Retinal pigment epithelial cell (primary cell): ENCODE results near the gene STYXL2.

Source experiments
- DNase-seq: peaks from one replicate; pipeline ENCODE4 v3.0.0-alpha.2; 2010; ENCODE audit warnings: low read depth
- H3K4me3 ChIP-seq: 2 replicates; pipeline ENCODE4 v1.5.1; 2011; ENCODE audit warnings: mild to moderate bottlenecking, low read length, control low read depth, moderate library complexity
- CTCF ChIP-seq: conservative IDR thresholded peaks from 2 replicates; pipeline ENCODE4 v1.5.1; 2011; ENCODE audit warnings: low read depth, low read length, control low read depth, inconsistent platforms

The STYXL2 gene

GRCh38 chr1:167057241-167057688 lies 36.6 kb upstream of the STYXL2 start:
- H3K4me3 ChIP-seq: no peak overlapping the region
- TF ChIP-seq CTCF: peak; percentile 78
- no peak for DNase-seq

DNA sequence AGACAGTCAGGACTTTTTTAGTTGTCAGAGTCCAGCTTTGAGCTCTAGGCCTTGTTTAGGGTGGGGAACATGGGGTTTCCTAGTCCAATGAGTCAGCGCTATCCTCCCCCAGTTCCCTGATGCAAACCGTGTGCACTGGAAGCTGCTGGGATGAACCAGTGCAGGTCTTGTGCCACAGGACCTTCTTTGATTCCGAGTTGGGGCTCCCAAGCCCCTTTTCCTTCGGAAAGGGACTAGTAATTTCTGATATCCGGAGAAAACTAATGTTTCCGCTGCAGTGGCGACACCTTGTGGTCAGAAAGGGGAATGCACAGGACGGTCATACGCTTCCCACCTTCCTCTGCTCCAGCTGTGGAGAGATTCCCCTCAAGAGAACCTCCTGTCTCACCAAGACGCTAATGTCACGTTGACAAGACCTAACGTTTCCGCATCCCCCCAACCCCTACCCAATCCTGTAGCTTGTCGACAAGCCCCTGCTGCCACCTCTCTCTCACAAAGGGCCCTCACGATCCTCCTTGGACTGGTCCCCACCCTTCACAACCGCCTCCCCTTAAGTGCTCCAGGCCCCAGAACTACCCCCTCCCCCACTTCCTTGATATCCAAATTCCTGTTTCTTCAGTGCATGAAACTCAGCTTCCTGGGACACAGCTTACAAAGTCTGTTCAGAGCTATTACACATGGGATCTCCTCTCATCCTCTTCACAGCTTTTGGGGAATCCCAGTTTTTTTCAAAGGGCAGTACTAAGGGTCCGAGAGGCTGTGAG lies 34.6 kb upstream of the STYXL2 start:
- peak; percentile 97 for TF ChIP-seq CTCF
- H3K4me3 ChIP-seq: no peak overlapping the region
- DNase-seq: no peak

DNA sequence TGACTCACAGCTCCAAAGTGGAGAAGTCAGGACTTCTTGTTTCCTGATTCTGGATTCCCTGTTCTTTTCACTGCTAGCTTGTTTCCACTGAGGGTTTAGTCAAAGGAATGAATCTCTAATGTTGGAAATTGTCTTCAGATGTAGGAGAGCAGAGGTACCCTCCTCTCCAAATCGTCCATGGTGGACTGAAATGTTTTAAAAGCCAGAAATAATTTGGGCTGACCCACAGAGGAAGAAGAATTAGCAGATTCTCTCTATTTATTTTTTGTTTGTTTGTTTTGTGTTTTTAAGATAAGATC lies 34.1 kb upstream of the STYXL2 start:
- TF ChIP-seq CTCF: no peak
- no peak for DNase-seq
- H3K4me3 ChIP-seq: no peak overlapping the region

DNA sequence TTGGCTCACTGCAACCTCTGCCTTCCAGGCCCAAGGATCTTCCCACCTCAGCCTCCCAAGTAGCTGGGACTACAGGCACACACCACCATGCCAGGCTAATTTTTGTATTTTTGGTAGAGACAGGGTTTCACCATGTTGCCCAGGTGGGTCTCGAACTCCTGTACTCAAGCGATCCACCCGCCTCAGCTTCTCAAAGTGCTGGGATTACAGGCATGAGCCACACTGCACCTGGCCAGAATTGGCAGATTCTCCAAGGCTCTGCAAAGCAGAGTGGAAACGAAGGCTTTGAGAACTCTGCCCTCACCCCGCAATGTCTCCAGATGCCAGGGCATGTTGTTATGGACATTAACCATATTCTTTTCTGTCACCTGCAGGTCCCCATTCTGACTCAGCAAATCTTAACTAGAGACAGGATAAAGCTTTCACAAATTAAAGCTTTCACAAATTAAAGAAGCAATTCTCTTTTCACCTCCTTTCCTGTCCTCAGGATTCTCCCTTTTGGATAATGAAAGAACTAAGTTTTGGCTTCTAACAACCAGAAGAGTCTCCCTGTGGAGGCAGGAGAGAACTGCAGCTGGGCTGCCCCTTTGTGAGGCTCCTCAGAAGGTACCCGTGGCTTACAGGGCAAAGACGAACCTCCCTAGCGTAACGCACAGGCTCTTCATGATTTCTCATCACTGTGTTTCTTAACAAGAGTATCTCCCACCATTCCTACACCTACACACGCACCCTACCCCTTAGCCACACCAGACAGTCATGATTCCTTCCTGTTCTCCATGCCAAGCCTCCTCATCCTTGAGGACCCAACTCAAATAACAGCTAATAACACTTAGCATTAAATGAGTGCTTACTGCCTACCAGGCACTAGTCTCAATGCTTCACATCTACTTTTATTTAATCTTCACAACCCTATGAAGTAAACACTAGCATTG lies 33.5 kb upstream of the STYXL2 start:
- H3K4me3 ChIP-seq: no peak overlapping the region
- peak; percentile 47 for TF ChIP-seq CTCF
- no peak for DNase-seq

DNA sequence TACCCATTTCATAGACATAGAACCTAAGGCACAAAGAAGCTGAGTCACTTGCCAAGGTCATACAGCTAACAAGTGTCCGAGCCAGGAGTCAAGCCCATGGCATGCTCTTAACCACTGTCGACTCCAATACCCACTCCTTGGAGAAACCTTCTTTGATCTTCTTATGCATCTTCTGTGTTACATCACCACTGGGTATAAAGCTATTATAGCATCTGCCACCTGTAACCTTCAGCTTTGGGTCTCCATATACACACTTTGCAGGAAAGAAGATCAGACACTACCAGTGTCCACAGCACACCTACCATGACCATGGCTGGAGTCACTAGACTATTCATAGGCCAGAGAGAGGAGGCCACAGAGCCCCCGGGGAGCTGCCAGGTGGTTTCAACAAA lies 32.8 kb upstream of the STYXL2 start:
- no peak for DNase-seq
- TF ChIP-seq CTCF: no peak
- H3K4me3 ChIP-seq: no peak overlapping the region

GRCh38 chr1:167064621-167065020 lies 29.3 kb upstream of the STYXL2 start:
- H3K4me3 ChIP-seq: no peak overlapping the region
- TF ChIP-seq CTCF: no peak
- no peak for DNase-seq
